Chondrocyte (in vitro differentiated cells): ENCODE results near the gene ARMH2. TPM values are rescaled to one million over a fixed set of nuclear protein-coding genes. Genes with fewer than 3 reads are reported as not detected.

Experiments
- DNase-seq: peaks from one replicate; pipeline ENCODE4 v3.0.0; 2021; ENCODE audit warnings: mixed read lengths, low spot score
- H3K27ac Mint-ChIP-seq: one replicate; pipeline ENCODE4 v1.8.0; 2021; ENCODE audit warnings: mild to moderate bottlenecking, moderate library complexity, mixed read lengths; ENCODE audit not compliant: unreplicated experiment
- H3K27me3 Mint-ChIP-seq: 2 replicates; pipeline ENCODE4 v1.8.0; 2021; ENCODE audit warnings: low read depth, mixed read lengths
- H3K36me3 Mint-ChIP-seq: 2 replicates; pipeline ENCODE4 v1.8.0; 2021; ENCODE audit warnings: low read depth, mixed read lengths
- H3K4me1 Mint-ChIP-seq: 2 replicates; pipeline ENCODE4 v1.8.0; 2021; ENCODE audit warnings: low read depth, mild to moderate bottlenecking, mixed read lengths
- H3K4me3 Mint-ChIP-seq: one replicate; pipeline ENCODE4 v1.8.0; 2021; ENCODE audit warnings: mild to moderate bottlenecking, moderate library complexity, mixed read lengths; ENCODE audit not compliant: unreplicated experiment
- H3K9me3 Mint-ChIP-seq: 2 replicates; pipeline ENCODE4 v1.8.0; 2021; ENCODE audit warnings: low read depth, mixed read lengths
- total RNA-seq: library from RNA; stranded (reverse); gene quantifications from 3 replicates; pipeline ENCODE4 v1.2.1, GENCODE V29; 2021
- TF ChIP-seq, protein P1 (sequence below): fragments of 200-600 bp; sonication (generic); IDR thresholded peaks from 2 replicates; pipeline ENCODE4 v1.5.0; 2021; ENCODE audit warnings: antibody characterized with exemption, mild to moderate bottlenecking, moderate library complexity

The ARMH2 gene
- total RNA-seq, 1 donor from 2014 or later: not detected

- H3K9me3 Mint-ChIP-seq: no peaks in the 10 kb centered on the region
- DNase-seq: no peak
- no peak overlapping the region for H3K27ac Mint-ChIP-seq
- no peaks in the 10 kb centered on the region for H3K36me3 Mint-ChIP-seq
- TF ChIP-seq, protein P1, sequence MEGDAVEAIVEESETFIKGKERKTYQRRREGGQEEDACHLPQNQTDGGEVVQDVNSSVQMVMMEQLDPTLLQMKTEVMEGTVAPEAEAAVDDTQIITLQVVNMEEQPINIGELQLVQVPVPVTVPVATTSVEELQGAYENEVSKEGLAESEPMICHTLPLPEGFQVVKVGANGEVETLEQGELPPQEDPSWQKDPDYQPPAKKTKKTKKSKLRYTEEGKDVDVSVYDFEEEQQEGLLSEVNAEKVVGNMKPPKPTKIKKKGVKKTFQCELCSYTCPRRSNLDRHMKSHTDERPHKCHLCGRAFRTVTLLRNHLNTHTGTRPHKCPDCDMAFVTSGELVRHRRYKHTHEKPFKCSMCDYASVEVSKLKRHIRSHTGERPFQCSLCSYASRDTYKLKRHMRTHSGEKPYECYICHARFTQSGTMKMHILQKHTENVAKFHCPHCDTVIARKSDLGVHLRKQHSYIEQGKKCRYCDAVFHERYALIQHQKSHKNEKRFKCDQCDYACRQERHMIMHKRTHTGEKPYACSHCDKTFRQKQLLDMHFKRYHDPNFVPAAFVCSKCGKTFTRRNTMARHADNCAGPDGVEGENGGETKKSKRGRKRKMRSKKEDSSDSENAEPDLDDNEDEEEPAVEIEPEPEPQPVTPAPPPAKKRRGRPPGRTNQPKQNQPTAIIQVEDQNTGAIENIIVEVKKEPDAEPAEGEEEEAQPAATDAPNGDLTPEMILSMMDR: no peak
- H3K4me1 Mint-ChIP-seq: no peaks in the 10 kb centered on the region
- no peak overlapping the region for H3K4me3 Mint-ChIP-seq
- no peaks in the 10 kb centered on the region for H3K27me3 Mint-ChIP-seq
These were observed 35.1 kb downstream of the ARMH2 start for GRCh38 chr6:24763578-24763977.

- TF ChIP-seq, protein P1: no peak
- no peak overlapping the region for H3K27ac Mint-ChIP-seq
- no peaks in the 10 kb centered on the region for H3K27me3 Mint-ChIP-seq
- DNase-seq: no peak
- no peaks in the 10 kb centered on the region for H3K36me3 Mint-ChIP-seq
- no peak overlapping the region for H3K4me3 Mint-ChIP-seq
- H3K4me1 Mint-ChIP-seq: no peaks in the 10 kb centered on the region
- no peaks in the 10 kb centered on the region for H3K9me3 Mint-ChIP-seq
These were observed 36.9 kb downstream of the ARMH2 start for GRCh38 chr6:24761851-24762250.

DNA sequence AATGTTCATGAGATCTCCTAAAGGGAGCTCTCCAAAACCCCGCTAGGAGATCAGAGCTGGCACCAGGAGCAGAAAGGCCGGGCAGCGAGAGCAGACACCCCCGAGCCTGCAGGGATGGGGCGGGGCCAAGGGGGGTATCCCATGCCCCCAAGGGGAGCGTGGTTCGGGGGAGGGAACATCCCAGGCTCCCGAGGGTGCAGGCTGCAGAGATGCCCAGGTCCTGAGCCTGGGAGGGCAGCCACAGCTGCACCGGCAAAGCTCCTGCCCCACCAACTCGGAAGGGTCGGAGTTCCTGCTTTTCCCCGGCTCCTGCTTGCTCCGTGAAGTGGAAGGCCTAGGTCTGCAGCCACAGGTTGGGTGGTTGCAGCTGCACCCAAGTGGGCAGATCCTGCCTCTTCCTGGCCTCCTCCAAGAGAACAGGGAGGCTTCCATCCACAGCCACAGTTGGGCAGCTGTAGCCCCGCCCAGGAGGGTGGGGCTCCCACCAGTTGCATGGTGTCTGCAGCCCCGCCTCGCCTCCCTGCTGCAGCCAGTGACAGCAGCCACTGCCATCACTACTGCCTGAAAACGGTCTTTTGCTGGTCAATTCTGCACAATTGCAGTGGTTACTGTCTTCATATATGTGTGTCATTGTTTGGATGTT, 37.4 kb downstream of the ARMH2 start:
- Mint-ChIP-seq H3K27me3 (no peaks in the 10 kb centered on the region), H3K4me1 (no peaks in the 10 kb centered on the region), H3K27ac (no peak overlapping the region), H3K4me3 (no peak overlapping the region), H3K9me3 (no peaks in the 10 kb centered on the region), H3K36me3 (no peaks in the 10 kb centered on the region)
- DNase-seq: no peak
- TF ChIP-seq, protein P1: no peak

DNA sequence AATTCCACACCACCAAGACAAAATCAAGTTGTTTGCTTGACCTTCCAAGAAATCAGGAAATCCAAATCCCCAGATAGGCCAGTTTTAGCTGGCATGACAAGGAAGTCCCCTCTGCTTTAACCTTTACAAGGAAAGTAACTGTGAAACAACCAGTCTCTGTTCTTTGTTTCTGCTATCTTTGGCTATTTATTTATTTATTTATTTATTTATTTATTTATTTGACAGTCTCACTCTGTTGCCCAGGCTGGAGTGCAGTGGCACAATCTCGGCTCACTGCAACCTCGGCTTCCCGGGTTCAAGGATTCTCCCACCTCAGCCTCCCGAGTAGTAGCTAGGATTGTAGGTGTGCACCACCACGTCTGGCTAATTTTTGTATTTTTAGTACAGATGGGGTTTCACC, 38.5 kb downstream of the ARMH2 start:
- Mint-ChIP-seq H3K4me3 (no peak overlapping the region), H3K9me3 (no peaks in the 10 kb centered on the region), H3K36me3 (no peaks in the 10 kb centered on the region), H3K4me1 (no peaks in the 10 kb centered on the region), H3K27me3 (no peaks in the 10 kb centered on the region), H3K27ac (no peak overlapping the region)
- TF ChIP-seq, protein P1: no peak
- no peak for DNase-seq

- Mint-ChIP-seq H3K27me3 (no peaks in the 10 kb centered on the region), H3K36me3 (no peaks in the 10 kb centered on the region), H3K4me1 (no peaks in the 10 kb centered on the region), H3K4me3 (no peak overlapping the region), H3K27ac (no peak overlapping the region), H3K9me3 (no peaks in the 10 kb centered on the region)
- DNase-seq: no peak
- TF ChIP-seq, protein P1: no peak
These were observed 39.0 kb downstream of the ARMH2 start for GRCh38 chr6:24759718-24760117.
